Mucosa of descending colon (tissue), 3 donors: ENCODE measurements around the gene EIF2S1. TPM values are rescaled to one million over a fixed set of nuclear protein-coding genes. Genes with fewer than 3 reads are reported as not detected.
A peak's percentile ranks its signal among the peaks of the same experiment; 100 is the strongest.

Experiments
- ATAC-seq: fragments of 200-7000 bp; cut with Tn5 transposase; one replicate; pipeline ENCODE4 v1.9.1; 2020; ENCODE audit warnings: mild to moderate bottlenecking, moderate library complexity
- DNase-seq, 3 donors: peaks; one replicate each; pipeline ENCODE4 v3.0.0-alpha.2; 2020
- H3K36me3 ChIP-seq: fragments of 200-600 bp; one replicate; pipeline ENCODE4 v1.8.0; 2021; ENCODE audit warnings: low read depth, mild to moderate bottlenecking
- H3K4me1 ChIP-seq: fragments of 200-600 bp; one replicate; pipeline ENCODE4 v1.8.0; 2021; ENCODE audit warnings: low read depth, mild to moderate bottlenecking
- H3K4me3 ChIP-seq: fragments of 200-600 bp; one replicate; pipeline ENCODE4 v1.8.0; 2021; ENCODE audit warnings: mild to moderate bottlenecking
- H3K9me3 ChIP-seq: fragments of 200-600 bp; one replicate; pipeline ENCODE4 v1.8.0; 2021; ENCODE audit warnings: mild to moderate bottlenecking
- intact Hi-C, 2 donors: fragments of 100-400 bp; cut with DNase I in 1 of 2; cut with micrococcal nuclease in 1 of 2; formaldehyde crosslinking; loops; one replicate each; pipeline versions ENCODE4 v1.11.0 to v1.11.1; 2022; cut with DNase I, micrococcal nuclease
- total RNA-seq, 3 donors: library from RNA; stranded (reverse); fragmentation: NEBNext Ultra II Directional in 2 of 3; extraction: Animal tissue kit (Norgen Biotek cat#: 25700) in 2 of 3; gene quantifications; one replicate each; pipeline versions ENCODE4 v1.2.1 to v1.2.4, GENCODE V29; 2021 to 2023
- TF ChIP-seq, protein P1 (sequence below): fragments of 200-600 bp; IDR thresholded peaks from one replicate; pipeline ENCODE4 v1.8.0; 2022; ENCODE audit warnings: antibody characterized with exemption, mild to moderate bottlenecking
- donor health status: DM: no; HTN: no; CAD: no; lungs with moderate emphysema.
- donor health status: DM: no; HTN: no; CAD: no.
- donor health status: DM: no; HTN: yes; CAD: no.

Gene EIF2S1
- total RNA-seq, 3 donors from 2014 or later = 35.7 to 111 (median 65.8) TPM

DNA sequence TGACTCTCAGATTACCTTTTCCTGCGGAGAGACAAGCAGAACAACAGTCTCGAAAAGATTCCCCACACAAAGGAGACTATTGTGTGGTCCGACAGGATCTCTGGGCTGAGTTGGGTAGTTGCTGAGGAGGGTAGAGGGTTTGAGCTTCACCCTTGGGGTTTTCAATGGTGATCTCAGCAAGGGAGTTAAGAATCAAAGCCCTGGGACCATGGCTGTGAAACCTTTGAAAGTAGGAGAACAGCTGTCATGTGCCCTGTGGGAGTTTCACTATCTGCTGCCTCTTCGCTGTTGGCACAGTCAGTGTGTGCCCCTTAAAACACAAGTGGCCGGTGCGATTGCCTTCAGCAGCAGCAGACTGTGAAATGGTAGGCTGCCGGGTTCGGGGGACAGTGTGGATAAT lies 66.0 kb downstream of the EIF2S1 start:
- Histone ChIP-seq H3K4me1 (peaks cover 10% of the 10 kb centered on the region), H3K36me3 (no peaks in the 10 kb centered on the region), H3K4me3 (no peak overlapping the region), H3K9me3 (no peaks in the 10 kb centered on the region)
- intact Hi-C loops = loop anchor here in 1 of 2 donors (5.0 kb wide), 1 partner anchor 146 kb away; no protein-coding TSS in a partner anchor
- TF ChIP-seq, protein P1, sequence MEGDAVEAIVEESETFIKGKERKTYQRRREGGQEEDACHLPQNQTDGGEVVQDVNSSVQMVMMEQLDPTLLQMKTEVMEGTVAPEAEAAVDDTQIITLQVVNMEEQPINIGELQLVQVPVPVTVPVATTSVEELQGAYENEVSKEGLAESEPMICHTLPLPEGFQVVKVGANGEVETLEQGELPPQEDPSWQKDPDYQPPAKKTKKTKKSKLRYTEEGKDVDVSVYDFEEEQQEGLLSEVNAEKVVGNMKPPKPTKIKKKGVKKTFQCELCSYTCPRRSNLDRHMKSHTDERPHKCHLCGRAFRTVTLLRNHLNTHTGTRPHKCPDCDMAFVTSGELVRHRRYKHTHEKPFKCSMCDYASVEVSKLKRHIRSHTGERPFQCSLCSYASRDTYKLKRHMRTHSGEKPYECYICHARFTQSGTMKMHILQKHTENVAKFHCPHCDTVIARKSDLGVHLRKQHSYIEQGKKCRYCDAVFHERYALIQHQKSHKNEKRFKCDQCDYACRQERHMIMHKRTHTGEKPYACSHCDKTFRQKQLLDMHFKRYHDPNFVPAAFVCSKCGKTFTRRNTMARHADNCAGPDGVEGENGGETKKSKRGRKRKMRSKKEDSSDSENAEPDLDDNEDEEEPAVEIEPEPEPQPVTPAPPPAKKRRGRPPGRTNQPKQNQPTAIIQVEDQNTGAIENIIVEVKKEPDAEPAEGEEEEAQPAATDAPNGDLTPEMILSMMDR = no peak
- ATAC-seq (no peak), DNase-seq (no peak)

DNA sequence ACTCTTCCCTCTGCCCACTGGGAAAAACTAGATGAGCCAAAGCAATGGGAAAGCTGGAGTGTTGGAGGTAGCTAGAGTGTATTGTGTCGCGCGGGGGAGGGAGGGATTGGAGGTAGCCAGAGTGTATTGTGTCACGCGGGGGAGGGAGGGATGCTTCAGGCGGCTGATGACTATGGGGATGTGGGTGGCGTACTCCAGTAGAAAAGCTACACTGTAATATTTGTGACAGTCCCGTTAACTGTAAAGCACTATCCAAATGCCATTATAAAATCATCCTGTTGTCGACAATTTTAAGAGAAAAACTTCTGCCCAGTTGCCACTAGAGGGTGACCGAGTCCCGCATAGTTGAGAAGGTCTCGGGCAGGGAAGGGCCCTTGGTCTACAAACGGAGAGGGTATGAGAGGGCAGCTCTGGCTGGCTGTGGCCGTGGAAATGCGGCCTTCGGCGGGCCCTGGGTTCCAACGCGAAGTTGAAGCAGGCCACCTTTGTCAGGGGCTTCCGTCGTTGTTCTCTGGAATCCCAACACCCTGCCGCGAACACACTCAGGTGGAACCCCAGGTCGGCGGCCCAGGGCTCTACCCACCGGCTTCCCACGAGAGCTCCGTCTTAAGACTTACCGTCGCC lies 67.0 kb downstream of the EIF2S1 start:
- ATAC-seq (peak; percentile 89), DNase-seq (peak; percentile 66 to 82 (median 74))
- no peak overlapping the region for H3K4me3 ChIP-seq
- H3K36me3 ChIP-seq = no peaks in the 10 kb centered on the region
- intact Hi-C loops = loop anchor here in 1 of 2 donors (5.0 kb wide), 1 partner anchor 145 kb away; no protein-coding TSS in a partner anchor
- H3K4me1 ChIP-seq = peaks cover 10% of the 10 kb centered on the region
- no peaks in the 10 kb centered on the region for H3K9me3 ChIP-seq
- TF ChIP-seq, protein P1 = peak; percentile 49

DNA sequence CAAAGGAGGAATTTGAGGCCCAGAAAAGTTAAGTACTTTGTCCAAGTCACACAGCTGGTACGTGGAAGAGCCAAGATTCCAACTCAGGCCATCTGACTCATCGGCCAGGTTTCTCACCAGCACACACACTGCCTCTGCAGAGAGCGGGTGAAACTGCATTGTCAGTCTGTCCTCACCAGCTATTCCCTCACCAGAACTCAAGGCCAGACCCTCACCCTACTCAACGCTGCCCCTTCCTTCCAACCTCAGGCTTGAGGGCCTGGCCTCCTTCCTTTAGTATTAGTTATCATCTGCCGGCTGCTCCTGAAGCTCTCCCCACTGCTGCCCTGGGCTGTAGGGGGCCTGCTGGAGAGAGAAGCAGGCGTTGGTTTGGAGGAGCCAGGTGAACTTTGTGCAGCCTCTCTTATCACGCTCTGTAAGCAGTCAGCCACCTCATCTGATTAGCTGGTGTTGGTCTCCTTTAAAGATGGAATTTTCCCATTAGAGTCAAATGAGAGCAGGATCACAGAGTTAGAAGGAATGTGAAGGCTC lies 68.4 kb downstream of the EIF2S1 start:
- TF ChIP-seq, protein P1 = no peak
- no peaks in the 10 kb centered on the region for H3K9me3 ChIP-seq
- intact Hi-C loops = loop anchor here in 1 of 2 donors (5.0 kb wide), 1 partner anchor 144 kb away; no protein-coding TSS in a partner anchor
- H3K4me1 ChIP-seq = peaks cover 10% of the 10 kb centered on the region
- DNase-seq (peak in 1 of 3 donors; percentile 54), ATAC-seq (peak; percentile 82)
- no peak overlapping the region for H3K4me3 ChIP-seq
- H3K36me3 ChIP-seq = no peaks in the 10 kb centered on the region

DNA sequence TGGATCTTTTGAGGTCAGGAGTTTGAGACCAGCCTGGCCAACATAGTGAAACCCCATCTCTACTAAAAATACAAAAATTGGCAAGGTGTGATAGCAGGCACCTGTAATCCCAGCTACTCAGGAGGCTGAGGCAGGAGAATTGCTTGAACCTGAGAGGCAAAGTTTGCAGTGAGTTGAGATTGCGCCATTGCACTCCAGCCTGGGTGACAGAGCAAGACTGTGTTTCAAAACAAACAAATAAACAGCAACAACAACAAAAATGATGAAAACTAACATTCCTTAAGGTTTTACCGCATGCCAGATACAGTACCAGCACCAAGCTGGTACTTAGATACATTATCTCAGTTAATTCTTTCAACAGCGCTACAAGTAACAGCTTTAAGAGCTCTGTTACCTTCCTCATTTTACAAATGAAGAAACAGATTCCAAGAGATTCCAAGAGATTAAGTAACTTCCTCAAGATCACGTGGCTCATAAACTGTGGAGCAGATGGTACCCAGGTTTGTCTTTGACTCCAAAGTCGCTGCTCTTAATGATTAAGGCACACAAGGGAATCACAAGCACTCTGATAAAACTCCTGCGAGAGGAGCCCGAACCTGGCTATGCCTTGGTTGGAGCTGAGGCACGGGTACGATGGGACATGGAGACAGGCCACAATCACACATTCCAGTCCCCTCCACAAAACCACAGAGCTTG lies 69.5 kb downstream of the EIF2S1 start:
- ATAC-seq = no peak
- Histone ChIP-seq H3K36me3 (no peaks in the 10 kb centered on the region), H3K4me3 (no peak overlapping the region), H3K4me1 (peaks cover 10% of the 10 kb centered on the region), H3K9me3 (no peaks in the 10 kb centered on the region)
- no peak for DNase-seq
- TF ChIP-seq, protein P1 = no peak
- intact Hi-C loops = loop anchor here in 1 of 2 donors (5.0 kb wide), 1 partner anchor 143 kb away; no protein-coding TSS in a partner anchor

DNA sequence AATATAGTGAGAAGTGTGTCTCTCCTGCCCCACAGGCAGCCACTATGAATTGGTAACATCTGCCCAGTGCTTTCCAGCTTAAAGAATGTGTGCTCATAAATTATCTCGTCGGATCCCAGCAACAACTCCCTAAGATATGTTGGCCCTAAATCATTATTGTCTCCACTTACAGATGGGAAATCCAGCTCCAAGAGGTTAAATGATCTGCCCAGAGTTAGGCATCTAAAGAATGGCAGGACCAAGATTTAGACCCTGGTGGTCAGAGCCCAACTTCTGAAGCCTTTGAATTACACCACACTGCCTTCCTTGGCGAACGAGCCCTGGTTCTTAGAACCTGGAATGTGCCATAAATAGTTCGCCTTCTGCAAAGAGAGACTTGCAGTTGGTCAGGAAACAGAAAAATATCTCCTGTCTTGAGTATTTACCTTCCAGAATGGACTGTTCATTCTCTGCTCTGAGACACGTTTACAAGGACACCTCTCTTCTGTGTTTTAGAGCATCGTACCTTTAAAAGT lies 72.0 kb downstream of the EIF2S1 start:
- TF ChIP-seq, protein P1 = no peak
- ATAC-seq = no peak

More for the DNA sequence above, 72.0 kb downstream of the EIF2S1 start:
- Histone ChIP-seq H3K4me1 (peaks cover 9% of the 10 kb centered on the region), H3K4me3 (no peak overlapping the region), H3K36me3 (no peaks in the 10 kb centered on the region), H3K9me3 (no peaks in the 10 kb centered on the region)
- no peak for DNase-seq
- intact Hi-C loops = no loop called here
